Cerebellar nuclear complex (tissue), 1 donor: Measurements from ENCODE around the gene MAP2K5.

Experiments used
- DNase-seq, 2 experiments: peaks; one replicate each; lab custom pipeline; 2025; lab: John Stamatoyannopoulos, UW

The MAP2K5 gene

GRCh38 chr15:67559576-67559975, 17.1 kb downstream of the MAP2K5 start:
- no peak for DNase-seq

DNA sequence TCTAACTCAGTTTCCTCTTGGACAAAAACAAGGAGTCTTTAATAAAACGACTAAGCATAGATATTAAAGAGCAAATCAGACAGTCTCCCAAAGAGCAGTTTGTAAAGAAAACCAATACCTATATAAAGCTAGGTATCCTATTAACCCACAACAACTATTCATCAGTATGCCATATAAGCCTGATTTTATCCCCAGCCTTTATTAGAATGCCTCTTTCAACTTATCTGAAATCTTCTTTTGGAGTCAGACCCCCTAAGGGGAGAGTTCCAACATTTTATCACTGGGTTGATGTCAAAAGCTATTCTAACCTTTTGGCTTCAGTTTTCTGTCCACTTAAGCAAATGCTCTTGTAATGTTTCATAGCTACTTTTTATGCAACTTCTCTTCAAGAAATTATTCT, 17.8 kb downstream of the MAP2K5 start:
- DNase-seq, result no peak

DNA sequence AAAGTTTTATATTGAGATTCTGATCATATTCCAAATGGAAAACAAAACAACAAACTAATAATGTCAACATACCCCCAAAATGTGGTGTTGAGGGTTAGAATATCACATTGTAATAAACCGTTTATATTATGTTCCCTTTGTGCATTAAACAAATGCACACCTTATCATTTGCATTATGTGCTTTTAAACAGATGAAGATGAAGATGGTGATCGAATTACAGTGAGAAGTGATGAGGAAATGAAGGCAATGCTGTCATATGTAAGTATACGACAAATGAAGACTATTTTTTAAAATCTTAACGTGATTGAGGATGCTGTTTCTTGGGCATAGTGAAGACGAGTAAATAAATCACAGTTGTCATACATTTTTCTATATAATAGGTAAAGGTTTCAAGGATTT, 20.6 kb downstream of the MAP2K5 start:
- no peak for DNase-seq

DNA sequence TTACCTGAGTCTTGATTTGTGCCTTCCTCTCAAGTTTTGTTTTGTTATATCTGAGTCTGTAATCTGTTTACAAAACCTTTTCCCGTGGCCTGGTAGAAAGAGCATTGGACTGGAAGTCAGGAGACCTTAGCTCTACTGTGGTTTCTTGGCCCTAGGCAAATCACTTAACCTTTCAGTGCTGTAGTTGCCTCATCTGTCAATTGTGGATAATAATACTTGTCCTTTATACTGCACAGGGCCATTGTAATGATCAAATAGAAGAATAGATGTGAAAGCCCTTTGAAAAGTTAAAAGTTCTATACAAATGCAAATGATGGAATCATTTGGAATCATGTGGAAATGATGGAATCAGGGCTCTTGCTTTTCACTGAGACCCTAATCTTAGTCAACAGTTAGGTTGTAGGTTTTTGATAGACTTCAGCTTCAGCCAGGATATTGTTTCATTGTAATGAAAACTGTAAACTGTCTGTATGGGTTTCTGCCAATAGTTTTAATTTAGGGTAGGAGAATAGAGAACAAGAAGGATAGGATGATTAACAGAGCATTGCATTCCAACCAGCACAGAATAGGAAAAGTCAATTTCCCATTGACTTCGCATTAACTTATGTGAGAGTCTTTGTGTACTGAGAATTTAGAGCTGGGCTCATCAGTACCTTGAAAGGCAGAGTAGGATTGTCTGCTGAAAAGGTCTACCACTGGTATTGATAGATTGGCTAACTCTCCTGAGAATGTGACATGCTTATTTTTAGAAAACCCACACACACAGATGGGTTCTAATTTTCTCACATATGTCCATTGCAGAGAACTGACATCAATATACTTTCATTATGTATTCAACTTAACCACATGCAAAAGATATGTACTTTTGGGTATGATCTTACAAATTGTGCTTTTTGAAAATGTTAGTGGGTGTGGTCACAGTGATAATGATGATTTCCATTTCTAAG, 21.8 kb downstream of the MAP2K5 start:
- DNase-seq, result no peak

- DNase-seq, result no peak
These were observed 22.5 kb downstream of the MAP2K5 start for GRCh38 chr15:67564968-67565345.

DNA sequence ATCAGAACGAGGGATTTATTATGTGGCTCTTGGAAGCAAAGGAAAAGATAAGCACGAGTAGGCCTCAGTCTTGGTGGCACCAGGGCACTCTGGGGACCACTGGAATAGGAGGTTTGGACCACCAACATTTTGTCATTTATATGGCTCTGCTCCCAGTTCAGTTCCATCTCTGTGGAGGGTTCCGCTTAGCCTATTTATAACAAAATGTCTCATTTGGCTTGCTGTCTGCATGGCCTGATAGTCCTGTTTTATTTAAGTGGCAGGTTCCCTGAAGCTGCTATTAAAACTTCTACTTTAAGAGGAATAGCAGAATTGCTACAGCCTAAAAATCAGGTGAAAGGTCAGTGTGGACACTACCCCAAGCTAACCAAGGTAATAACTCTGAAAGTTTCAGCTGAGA, 27.2 kb downstream of the MAP2K5 start:
- DNase-seq, result no peak

DNA sequence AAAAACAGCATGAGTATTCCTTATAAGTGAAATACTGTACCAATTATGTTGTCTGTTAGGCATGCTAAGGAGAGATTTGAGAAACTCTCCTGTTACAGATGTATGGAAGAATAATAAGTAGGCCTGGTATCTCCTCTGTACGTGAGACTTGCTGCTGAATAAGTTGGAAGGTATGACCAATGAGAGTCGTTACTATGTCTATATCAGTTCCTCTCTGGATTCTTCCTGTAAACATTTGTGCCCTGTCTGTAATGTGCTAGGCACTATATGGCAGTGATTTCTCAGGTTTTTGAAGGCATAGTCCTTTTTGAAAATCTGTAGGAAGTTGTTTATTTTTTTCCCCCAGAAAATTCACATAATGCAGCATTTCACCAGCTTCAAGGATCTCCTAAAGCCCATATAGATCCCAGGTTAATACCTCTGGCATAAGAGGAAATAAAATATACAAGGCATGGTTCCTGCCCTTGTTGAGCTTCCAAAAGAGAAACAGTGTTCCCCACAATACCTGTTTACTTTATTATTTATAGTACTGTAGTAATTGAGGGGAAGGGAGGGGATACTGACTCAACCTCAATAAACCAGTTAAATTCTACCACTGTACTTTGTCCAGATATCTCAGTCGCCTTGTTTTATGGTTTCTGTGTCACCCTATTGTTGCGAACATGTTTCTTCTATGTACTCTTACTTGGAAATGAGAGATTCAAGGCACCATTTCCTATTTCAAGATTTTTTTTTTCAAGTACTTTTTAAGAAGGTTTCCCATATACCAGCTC, 28.6 kb downstream of the MAP2K5 start:
- no peak for DNase-seq

DNA sequence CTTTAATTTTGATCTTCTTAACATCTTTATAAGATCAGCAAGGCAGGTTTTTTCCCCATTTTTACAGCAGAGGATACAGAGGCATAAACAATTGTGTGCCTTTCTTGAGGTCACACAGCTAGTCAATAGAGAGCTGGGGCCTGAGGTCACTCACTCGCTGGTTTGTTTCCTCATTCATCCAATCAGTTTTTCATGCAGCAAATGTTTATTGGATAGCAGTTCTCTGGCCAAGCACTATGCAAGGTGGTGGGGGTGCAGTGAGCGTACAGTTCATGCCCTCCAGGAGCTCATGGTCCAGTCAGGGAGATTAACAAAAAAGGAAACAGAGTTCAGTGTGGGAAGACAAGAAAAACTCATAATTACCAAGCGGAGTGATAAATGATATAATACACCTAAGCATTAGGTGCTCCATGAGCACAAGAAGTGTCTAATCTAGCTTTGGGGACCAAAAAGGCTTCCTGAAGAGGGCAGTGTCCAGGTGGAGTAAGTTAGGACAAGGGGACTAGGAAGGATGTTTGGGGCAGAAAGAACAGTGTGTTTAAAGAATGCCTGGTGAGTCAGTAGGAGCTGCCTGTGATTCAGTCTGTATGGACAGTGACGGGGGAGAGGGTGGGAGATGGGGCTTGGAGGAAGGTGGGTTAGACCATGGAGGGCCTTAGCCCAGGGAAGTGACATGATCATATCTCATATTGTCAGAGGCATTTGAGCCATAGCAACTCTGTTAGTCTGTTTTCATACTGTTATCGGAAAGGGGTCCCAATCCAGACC, 29.3 kb downstream of the MAP2K5 start:
- no peak for DNase-seq

DNA sequence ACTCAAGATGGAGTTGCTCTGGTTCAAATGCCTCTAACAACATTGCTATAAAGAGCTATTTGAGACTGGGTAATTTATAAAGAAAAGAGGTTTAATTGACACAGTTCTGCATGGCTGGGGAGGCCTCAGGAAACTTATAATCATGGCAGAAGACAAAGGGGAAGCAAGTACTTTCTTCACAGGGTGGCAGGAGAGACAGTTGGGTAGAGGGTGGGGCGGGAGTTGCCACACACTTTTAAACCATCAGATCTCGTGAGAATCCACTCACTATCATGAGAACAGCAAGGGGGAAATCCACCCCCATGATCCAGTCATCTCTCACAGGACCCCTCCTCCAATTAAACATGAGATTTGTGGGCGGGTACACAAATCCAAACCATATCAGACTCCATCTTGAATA, 30.7 kb downstream of the MAP2K5 start:
- DNase-seq, result no peak

GRCh38 chr15:67575039-67575502, 32.6 kb downstream of the MAP2K5 start:
- DNase-seq, result no peak

GRCh38 chr15:67578020-67578600, 35.6 kb downstream of the MAP2K5 start:
- DNase-seq, result no peak

- no peak for DNase-seq
These were observed 36.7 kb downstream of the MAP2K5 start for GRCh38 chr15:67579164-67579563.

GRCh38 chr15:67579967-67580366, 37.5 kb downstream of the MAP2K5 start:
- no peak for DNase-seq

DNA sequence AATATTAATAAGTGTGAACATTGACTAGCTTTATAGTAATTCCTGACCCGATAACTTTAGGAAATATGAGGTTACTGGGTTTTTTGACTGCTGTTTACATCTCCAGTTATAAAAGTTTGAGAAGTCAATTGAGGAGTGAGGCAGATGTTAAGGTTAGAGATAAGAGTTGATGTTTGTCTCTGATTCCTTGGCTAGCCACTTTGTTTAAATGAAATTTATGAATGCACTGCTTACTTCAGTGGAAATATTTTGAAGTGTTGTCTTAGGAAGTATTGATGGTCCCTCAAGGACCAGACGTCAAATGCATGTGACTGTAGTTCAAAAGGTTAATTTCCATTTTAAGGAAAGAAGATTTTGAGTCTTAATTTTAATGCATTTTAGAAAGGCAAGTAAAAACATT, 41.7 kb downstream of the MAP2K5 start:
- no peak for DNase-seq

DNA sequence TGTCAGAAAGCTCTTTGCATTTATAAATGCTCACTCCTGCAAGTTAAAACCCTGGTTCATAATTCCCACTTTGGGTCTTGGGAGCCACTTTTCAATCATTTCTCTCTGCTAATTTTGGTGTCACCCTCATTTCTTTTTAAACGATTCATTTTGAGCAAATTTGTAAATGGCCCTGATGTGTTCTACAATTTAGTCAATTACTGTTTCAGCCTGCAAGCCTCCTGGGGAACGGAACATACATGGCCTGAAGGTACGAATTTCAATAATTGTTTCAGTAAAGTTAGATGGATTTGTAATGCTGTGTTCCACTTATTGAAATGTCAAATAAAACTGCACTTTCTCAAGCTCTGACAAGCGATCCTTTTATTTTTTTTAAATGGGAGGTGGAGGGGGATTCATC, 43.2 kb downstream of the MAP2K5 start:
- no peak for DNase-seq

GRCh38 chr15:67587331-67587730, 44.8 kb downstream of the MAP2K5 start:
- no peak for DNase-seq

DNA sequence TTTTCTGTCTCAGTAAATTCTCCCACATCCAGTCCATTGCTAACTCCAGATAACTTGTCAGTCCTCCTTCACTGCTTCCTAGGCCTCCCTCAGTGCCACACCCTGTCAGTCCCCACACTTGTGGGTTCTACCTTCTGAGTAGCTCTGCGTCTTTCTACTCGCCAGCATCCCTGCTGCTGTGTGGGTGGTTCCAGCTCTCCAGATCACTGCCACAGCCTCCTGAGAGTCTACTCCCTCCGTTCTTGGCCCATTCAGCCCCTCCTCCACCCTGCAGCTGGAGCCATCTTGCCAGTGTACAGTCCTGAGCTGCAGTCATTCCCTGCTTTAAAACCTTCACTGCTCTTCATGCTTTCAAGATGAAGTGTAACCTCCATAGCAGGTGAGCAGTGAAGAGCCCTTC, 45.3 kb downstream of the MAP2K5 start:
- DNase-seq, result no peak

GRCh38 chr15:67590191-67590590, 47.7 kb downstream of the MAP2K5 start:
- no peak for DNase-seq

DNA sequence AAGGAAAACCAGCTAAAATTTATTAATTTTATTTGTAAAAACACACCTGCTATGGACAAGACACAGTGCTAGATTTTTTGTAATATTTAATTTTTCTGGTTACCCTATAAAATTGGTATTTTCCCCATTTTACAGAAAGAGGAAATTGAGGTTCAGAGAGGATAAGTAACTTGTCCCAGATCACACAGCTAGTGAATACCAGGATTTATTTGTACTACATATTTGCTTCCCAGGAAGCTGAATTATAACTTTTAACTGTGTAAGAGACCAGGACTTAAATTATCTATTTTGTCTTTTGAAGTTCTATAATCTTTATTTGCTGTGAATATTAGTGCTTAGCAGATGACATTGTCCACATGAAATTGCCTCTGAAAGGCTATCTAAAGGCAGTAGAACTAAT, 49.7 kb downstream of the MAP2K5 start:
- DNase-seq, result no peak

GRCh38 chr15:67593562-67593961, 51.1 kb downstream of the MAP2K5 start:
- DNase-seq, result no peak

- no peak for DNase-seq
These were observed 52.3 kb downstream of the MAP2K5 start for GRCh38 chr15:67594770-67595169.

- no peak for DNase-seq
These were observed 53.1 kb downstream of the MAP2K5 start for GRCh38 chr15:67595572-67595971.
